ENCODE data around the gene ZNF860. TPM values are rescaled to one million over a fixed set of nuclear protein-coding genes. Genes with fewer than 3 reads are reported as not detected.
"Not testable (repeated sequence)": the region's sequence is repeated elsewhere in the genome, so short reads cannot be mapped to it uniquely, and the experiment has no call there.

Gene ZNF860
- polyA plus RNA-seq, 1 donor from 2014 or later = 27.7 TPM

GRCh38 chr3:31995026-31995425, 13.5 kb downstream of the ZNF860 start:
- Mint-ChIP-seq H3K9me3 (peaks cover 4 to 18% (median 6%) of the 10 kb centered on the region in 3 donors), H3K27ac (peak overlapping the region; percentile 28 to 51 (median 46))

GRCh38 chr3:31996195-31996594, 14.6 kb downstream of the ZNF860 start:
- Mint-ChIP-seq H3K9me3 (peaks cover 4 to 18% (median 6%) of the 10 kb centered on the region in 3 donors), H3K27ac (peak overlapping the region in 1 of 3 donors; percentile 89), H3K36me3 (peaks cover 10% of the 10 kb centered on the region), H3K27me3 (no peaks in the 10 kb centered on the region), H3K4me1 (peaks cover 38 to 39% (median 38%) of the 10 kb centered on the region in 3 donors), H3K4me3 (peak overlapping the region in 1 of 4 donors; percentile 33)

More at GRCh38 chr3:31995026-31995425, 13.5 kb downstream of the ZNF860 start:
- not testable (repeated sequence) for H3K36me3 Mint-ChIP-seq, H3K27me3 Mint-ChIP-seq, H3K4me3 Mint-ChIP-seq
- H3K4me1 Mint-ChIP-seq = peaks cover 30 to 35% (median 31%) of the 10 kb centered on the region in 3 donors

- Mint-ChIP-seq H3K27me3 (no peaks in the 10 kb centered on the region), H3K4me1 (peaks cover 38 to 44% (median 39%) of the 10 kb centered on the region in 3 donors), H3K4me3 (peak overlapping the region in 2 of 4 donors; percentile 17 to 27), H3K9me3 (peaks cover 2 to 15% (median 6%) of the 10 kb centered on the region in 3 donors), H3K36me3 (peaks cover 9% of the 10 kb centered on the region), H3K27ac (no peak overlapping the region)
Observed at GRCh38 chr3:31997500-31997899, 15.9 kb downstream of the ZNF860 start.

GRCh38 chr3:31999907-32000439, 18.4 kb downstream of the ZNF860 start:
- Mint-ChIP-seq H3K27ac (peak overlapping the region; percentile 15 to 87 (median 79)), H3K9me3 (peaks cover 0 to 4% (median under 1%) of the 10 kb centered on the region in 3 donors), H3K4me3 (peak overlapping the region in 3 of 4 donors; percentile 6 to 61 (median 49)), H3K4me1 (peaks cover 43 to 54% (median 51%) of the 10 kb centered on the region in 3 donors), H3K36me3 (peaks cover 9% of the 10 kb centered on the region), H3K27me3 (no peaks in the 10 kb centered on the region)

- peaks cover 39 to 52% (median 45%) of the 10 kb centered on the region in 3 donors for H3K4me1 Mint-ChIP-seq
- peak overlapping the region; percentile 15 to 33 (median 29) for H3K27ac Mint-ChIP-seq
- peaks cover 11% of the 10 kb centered on the region for H3K36me3 Mint-ChIP-seq
- no peaks in the 10 kb centered on the region for H3K27me3 Mint-ChIP-seq
- H3K9me3 Mint-ChIP-seq = peaks cover 0 to 4% (median 0%) of the 10 kb centered on the region in 3 donors
- H3K4me3 Mint-ChIP-seq = peak overlapping the region in 1 of 4 donors; percentile 72
Observed at GRCh38 chr3:32000877-32001276, 19.3 kb downstream of the ZNF860 start.

- no peak overlapping the region for H3K4me3 Mint-ChIP-seq
- H3K4me1 Mint-ChIP-seq = peaks cover 33 to 50% (median 47%) of the 10 kb centered on the region in 3 donors
- H3K27ac Mint-ChIP-seq = peak overlapping the region in 1 of 3 donors; percentile 11
- no peaks in the 10 kb centered on the region for H3K27me3 Mint-ChIP-seq
- H3K9me3 Mint-ChIP-seq = peaks cover 1 to 4% (median 3%) of the 10 kb centered on the region in 3 donors
- peaks cover 20% of the 10 kb centered on the region for H3K36me3 Mint-ChIP-seq
Observed at GRCh38 chr3:32002561-32003368, 21.2 kb downstream of the ZNF860 start.

- H3K36me3 Mint-ChIP-seq = peaks cover 20% of the 10 kb centered on the region
- H3K27ac Mint-ChIP-seq = no peak overlapping the region
- no peaks in the 10 kb centered on the region for H3K27me3 Mint-ChIP-seq
Observed at GRCh38 chr3:32003380-32003779, 21.8 kb downstream of the ZNF860 start.

GRCh38 chr3:32004113-32004765, 22.7 kb downstream of the ZNF860 start:
- Mint-ChIP-seq H3K27ac (peak overlapping the region in 1 of 3 donors; percentile 31), H3K4me3 (peak overlapping the region in 1 of 4 donors; percentile 39), H3K27me3 (no peaks in the 10 kb centered on the region), H3K4me1 (peaks cover 23 to 43% (median 38%) of the 10 kb centered on the region in 3 donors), H3K9me3 (peaks cover 0 to 5% (median 1%) of the 10 kb centered on the region in 3 donors), H3K36me3 (peaks cover 21% of the 10 kb centered on the region)

More at GRCh38 chr3:32003380-32003779, 21.8 kb downstream of the ZNF860 start:
- H3K4me3 Mint-ChIP-seq = no peak overlapping the region
- H3K4me1 Mint-ChIP-seq = peaks cover 29 to 48% (median 43%) of the 10 kb centered on the region in 3 donors
- peaks cover 1 to 4% (median 3%) of the 10 kb centered on the region in 3 donors for H3K9me3 Mint-ChIP-seq

GRCh38 chr3:32009101-32009500, 27.6 kb downstream of the ZNF860 start:
- Mint-ChIP-seq H3K36me3 (peaks cover 17% of the 10 kb centered on the region), H3K9me3 (peaks cover 3 to 10% (median 6%) of the 10 kb centered on the region in 3 donors), H3K4me1 (peaks cover 21 to 23% (median 21%) of the 10 kb centered on the region in 3 donors), H3K27me3 (peaks cover 3% of the 10 kb centered on the region), H3K4me3 (no peak overlapping the region), H3K27ac (peak overlapping the region in 1 of 3 donors; percentile 33)

- Mint-ChIP-seq H3K9me3 (peaks cover 3 to 10% (median 6%) of the 10 kb centered on the region in 3 donors), H3K27ac (peak overlapping the region in 2 of 3 donors; percentile 17 to 50), H3K4me1 (peaks cover 16 to 19% (median 16%) of the 10 kb centered on the region in 3 donors)
Observed at GRCh38 chr3:32009957-32010356, 28.4 kb downstream of the ZNF860 start.

GRCh38 chr3:32010699-32011098, 29.1 kb downstream of the ZNF860 start:
- not testable (repeated sequence) for H3K4me3 Mint-ChIP-seq, H3K27ac Mint-ChIP-seq, H3K27me3 Mint-ChIP-seq
- Mint-ChIP-seq H3K36me3 (peaks cover 12% of the 10 kb centered on the region), H3K4me1 (peaks cover 16 to 19% (median 16%) of the 10 kb centered on the region in 3 donors), H3K9me3 (peaks cover 3 to 10% (median 6%) of the 10 kb centered on the region in 3 donors)

More at GRCh38 chr3:32009957-32010356, 28.4 kb downstream of the ZNF860 start:
- Mint-ChIP-seq H3K4me3 (peak overlapping the region in 3 of 4 donors; percentile 37 to 88 (median 53)), H3K36me3 (peaks cover 13% of the 10 kb centered on the region), H3K27me3 (peaks cover 3% of the 10 kb centered on the region)

GRCh38 chr3:32015638-32016037, 34.1 kb downstream of the ZNF860 start:
- H3K4me3 Mint-ChIP-seq, H3K9me3 Mint-ChIP-seq, H3K27me3 Mint-ChIP-seq, H3K36me3 Mint-ChIP-seq, H3K27ac Mint-ChIP-seq: not testable (repeated sequence)
- H3K4me1 Mint-ChIP-seq = peaks cover 6 to 13% (median 6%) of the 10 kb centered on the region in 3 donors

- Mint-ChIP-seq H3K9me3 (peaks cover 0 to 3% (median 2%) of the 10 kb centered on the region in 3 donors), H3K4me1 (peaks cover 6 to 18% (median 6%) of the 10 kb centered on the region in 3 donors), H3K27ac (no peak overlapping the region), H3K27me3 (no peaks in the 10 kb centered on the region), H3K4me3 (no peak overlapping the region), H3K36me3 (peaks cover 4% of the 10 kb centered on the region)
Observed at GRCh38 chr3:32017286-32017685, 35.7 kb downstream of the ZNF860 start.

- Mint-ChIP-seq H3K4me3 (no peak overlapping the region), H3K36me3 (peaks cover 4% of the 10 kb centered on the region), H3K9me3 (no peaks in the 10 kb centered on the region), H3K27me3 (no peaks in the 10 kb centered on the region), H3K4me1 (peaks cover 6 to 18% (median 6%) of the 10 kb centered on the region in 3 donors), H3K27ac (peak overlapping the region in 1 of 3 donors; percentile 23)
Observed at GRCh38 chr3:32018757-32019564, 37.4 kb downstream of the ZNF860 start.
